Liver (tissue), 9 donors: Measurements from ENCODE around the gene GPR149. TPM values are rescaled to one million over a fixed set of nuclear protein-coding genes. Genes with fewer than 3 reads are reported as not detected.

Source experiments
- DNase-seq: peaks from one replicate; pipeline ENCODE4 v3.0.0-alpha.2; 2017; ENCODE audit warnings: low spot score
- H3K27ac ChIP-seq, 2 donors: one replicate each; pipeline ENCODE4 v1.7.0; 2013; ENCODE audit warnings: inconsistent platforms in 2 of 2, low read length in 2 of 2, control low read depth in 1 of 2, low read depth in 1 of 2, mild to moderate bottlenecking in 1 of 2
- H3K27me3 ChIP-seq, 4 donors: one replicate each; pipeline versions ENCODE4 v1.6.1 to v1.7.0; 2013; ENCODE audit warnings: low read length in 3 of 4, inconsistent platforms in 1 of 4, mild to moderate bottlenecking in 1 of 4, moderate library complexity in 1 of 4; ENCODE audit not compliant: control insufficient read depth in 4 of 4, insufficient read depth in 4 of 4
- H3K36me3 ChIP-seq, 4 donors: one replicate each; pipeline versions ENCODE4 v1.6.1 to v1.7.0; 2013; ENCODE audit warnings: low read length in 3 of 4, mild to moderate bottlenecking in 3 of 4, low read depth in 1 of 4, moderate library complexity in 1 of 4; ENCODE audit not compliant: control insufficient read depth in 4 of 4, insufficient read depth in 3 of 4
- H3K4me1 ChIP-seq, 4 donors: one replicate each; pipeline versions ENCODE4 v1.6.1 to v1.7.0; 2013; ENCODE audit warnings: low read length in 3 of 4, mild to moderate bottlenecking in 3 of 4, moderate library complexity in 1 of 4; ENCODE audit not compliant: control insufficient read depth in 4 of 4, insufficient read depth in 4 of 4
- H3K4me3 ChIP-seq, 3 donors: one replicate each; pipeline versions ENCODE4 v1.6.1 to v1.7.0; 2013; ENCODE audit warnings: low read length in 3 of 3, control low read depth in 1 of 3, low read depth in 1 of 3, mild to moderate bottlenecking in 1 of 3
- H3K9ac ChIP-seq, 2 donors: one replicate each; pipeline ENCODE4 v1.7.0; 2013; ENCODE audit warnings: low read length in 2 of 2, mild to moderate bottlenecking in 2 of 2, moderate library complexity in 2 of 2, control low read depth in 1 of 2, low read depth in 1 of 2
- H3K9me3 ChIP-seq, 4 donors: one replicate each; pipeline versions ENCODE4 v1.6.1 to v1.7.0; 2013; ENCODE audit warnings: low read length in 3 of 4; ENCODE audit not compliant: control insufficient read depth in 4 of 4
- EGR1 ChIP-seq, 2 donors: IDR thresholded peaks; 2 replicates each; pipeline ENCODE4 v1.6.1; 2016 to 2018; ENCODE audit warnings: antibody characterized with exemption in 2 of 2, low read depth in 2 of 2
- FOXA1 ChIP-seq: IDR thresholded peaks from 2 replicates; pipeline ENCODE4 v1.6.1; 2016; ENCODE audit warnings: antibody characterized with exemption
- FOXA2 ChIP-seq: IDR thresholded peaks from 2 replicates; pipeline ENCODE4 v1.6.1; 2016; ENCODE audit warnings: antibody characterized with exemption
- GABPA ChIP-seq, 2 donors: IDR thresholded peaks in 1 of 2; conservative IDR thresholded peaks in 1 of 2; 2 replicates each; pipeline ENCODE4 v1.6.1; 2016; ENCODE audit warnings: antibody characterized with exemption in 2 of 2, mild to moderate bottlenecking in 1 of 2, moderate library complexity in 1 of 2
- HNF4A ChIP-seq, 2 donors: conservative IDR thresholded peaks; 2 replicates each; pipeline ENCODE4 v1.6.1; 2016; ENCODE audit warnings: antibody characterized with exemption in 2 of 2, mild to moderate bottlenecking in 2 of 2
- HNF4G ChIP-seq: IDR thresholded peaks from 2 replicates; pipeline ENCODE4 v1.6.1; 2016; ENCODE audit warnings: antibody characterized with exemption
- JUND ChIP-seq, 2 donors: IDR thresholded peaks; 2 replicates each; pipeline ENCODE4 v1.6.1; 2016; ENCODE audit warnings: antibody characterized with exemption in 2 of 2
- NR2F2 ChIP-seq: IDR thresholded peaks from 2 replicates; pipeline ENCODE4 v1.6.1; 2016; ENCODE audit warnings: antibody characterized with exemption
- RAD21 ChIP-seq, 2 donors: IDR thresholded peaks; 2 replicates each; pipeline ENCODE4 v1.6.1; 2016; ENCODE audit warnings: antibody characterized with exemption in 2 of 2, mild to moderate bottlenecking in 2 of 2
- RXRA ChIP-seq, 2 donors: IDR thresholded peaks; 2 replicates each; pipeline ENCODE4 v1.6.1; 2017 to 2018; ENCODE audit warnings: antibody characterized with exemption in 2 of 2, mild to moderate bottlenecking in 1 of 2
- SP1 ChIP-seq: IDR thresholded peaks from 2 replicates; pipeline ENCODE4 v1.6.1; 2018; ENCODE audit warnings: antibody characterized with exemption, mild to moderate bottlenecking
- TAF1 ChIP-seq: conservative IDR thresholded peaks from 2 replicates; pipeline ENCODE4 v1.6.1; 2016; ENCODE audit warnings: antibody characterized with exemption, mild to moderate bottlenecking
- YY1 ChIP-seq: IDR thresholded peaks from 2 replicates; pipeline ENCODE4 v1.6.1; 2016; ENCODE audit warnings: antibody characterized with exemption, mild to moderate bottlenecking
- WGBS: extraction: QIAGEN DNeasy Blood & Tissue Kit; methylation state at CpG from one replicate; pipeline ENCODE4 v1.1.7; 2013; 5-methylcytosine and 5-hydroxymethylcytosine counted together
- polyA plus RNA-seq, 2 donors: library from polyadenylated mRNA; stranded (reverse) in 1 of 2; unstranded in 1 of 2; fragments of 200-250 nt in 1 of 2; fragments of >200 nt in 1 of 2; fragmentation: Nextera tagmentation in 1 of 2; extraction: Ambion mirVana in 1 of 2; gene quantifications; one replicate each; pipeline versions ENCODE4 v1.2.1 to v1.2.3, GENCODE V29; 2013 to 2015
- total RNA-seq, 2 donors: library from RNA; depleted of rRNA; stranded (reverse); fragments of >200 nt; gene quantifications; one replicate each; pipeline ENCODE4 v1.2.3, GENCODE V29; 2014
- TF ChIP-seq, protein P1 (sequence below): IDR thresholded peaks from 2 replicates; pipeline ENCODE4 v1.6.1; 2016; ENCODE audit warnings: antibody characterized with exemption
- TF ChIP-seq, protein P2 (sequence below): IDR thresholded peaks from 2 replicates; pipeline ENCODE4 v1.6.1; 2016; ENCODE audit warnings: antibody characterized with exemption, mild to moderate bottlenecking
- TF ChIP-seq, protein P3 (sequence below): IDR thresholded peaks from 2 replicates; pipeline ENCODE4 v1.6.1; 2016; ENCODE audit warnings: antibody characterized with exemption
- TF ChIP-seq, protein P4 (sequence below): IDR thresholded peaks from 2 replicates; pipeline ENCODE4 v1.6.1; 2016; ENCODE audit warnings: antibody characterized with exemption
- TF ChIP-seq, protein P5 (sequence below): fragments of 150-350 bp; IDR thresholded peaks from 2 replicates; pipeline ENCODE4 v1.5.1; 2017; ENCODE audit warnings: improper control_type of control experiment, low read depth, low read length; ENCODE audit not compliant: missing input control
- donor health status: healthy.
- donor health status: healthy.
- donor health status: healthy.
- donor health status: healthy.
- donor health status: healthy.

Gene GPR149
- total and polyA plus RNA-seq, 4 donors, result not detected

DNA sequence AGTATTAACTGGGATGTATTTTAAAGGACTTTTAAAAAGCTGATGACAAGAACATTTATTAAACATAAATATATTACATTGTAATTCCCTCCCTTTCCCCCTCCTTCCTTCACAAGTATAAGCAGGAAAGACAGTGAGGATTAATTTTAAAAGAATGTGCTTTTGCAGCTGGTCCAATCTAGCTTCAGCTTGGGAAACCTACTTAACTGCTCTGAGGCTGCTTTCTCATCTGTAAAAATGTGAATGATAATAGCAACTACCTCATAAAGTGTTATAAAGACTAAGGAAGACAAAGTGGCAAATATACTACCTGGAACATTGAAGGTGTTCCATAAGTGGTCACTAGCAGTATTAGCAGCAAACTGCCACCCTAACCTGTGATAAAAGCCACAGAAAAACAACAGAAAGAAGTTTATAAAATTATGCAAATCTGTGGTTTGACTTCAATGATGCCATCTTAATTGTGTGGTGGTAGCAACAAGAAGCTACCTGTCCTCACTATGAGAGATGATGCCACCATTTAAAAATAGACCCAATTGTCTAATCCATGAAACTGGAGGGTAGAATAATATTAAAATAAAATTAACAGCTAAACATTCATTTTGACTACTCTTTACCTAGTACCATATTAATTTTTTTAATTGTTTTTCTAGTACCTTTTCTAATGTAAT lies 125.7 kb downstream of the GPR149 start:
- Histone ChIP-seq H3K9me3 (no peaks in the 10 kb centered on the region), H3K4me3 (no peak overlapping the region), H3K9ac (no peak overlapping the region), H3K27me3 (no peaks in the 10 kb centered on the region), H3K4me1 (no peaks in the 10 kb centered on the region), H3K36me3 (peaks cover 5 to 72% (median 54%) of the 10 kb centered on the region in 4 donors), H3K27ac (no peak overlapping the region)
- no peak for DNase-seq
- TF ChIP-seq JUND (IDR thresholded peaks at IDR 0.05) (no peak), FOXA1 (no peak), GABPA (IDR thresholded peaks at IDR 0.05 in 1 of 2, conservative IDR thresholded peaks at IDR 0.05 in 1 of 2) (no peak), EGR1 (IDR thresholded peaks at IDR 0.05; ENCODE audit: low read depth in 2 of 2) (no peak), HNF4A (conservative IDR thresholded peaks at IDR 0.05) (no peak), RAD21 (IDR thresholded peaks at IDR 0.05) (no peak), HNF4G (no peak), SP1 (no peak), TAF1 (no peak), YY1 (no peak), FOXA2 (no peak), NR2F2 (no peak)
- TF ChIP-seq, protein P1, sequence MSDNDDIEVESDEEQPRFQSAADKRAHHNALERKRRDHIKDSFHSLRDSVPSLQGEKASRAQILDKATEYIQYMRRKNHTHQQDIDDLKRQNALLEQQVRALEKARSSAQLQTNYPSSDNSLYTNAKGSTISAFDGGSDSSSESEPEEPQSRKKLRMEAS, result no peak
- TF ChIP-seq, protein P2, sequence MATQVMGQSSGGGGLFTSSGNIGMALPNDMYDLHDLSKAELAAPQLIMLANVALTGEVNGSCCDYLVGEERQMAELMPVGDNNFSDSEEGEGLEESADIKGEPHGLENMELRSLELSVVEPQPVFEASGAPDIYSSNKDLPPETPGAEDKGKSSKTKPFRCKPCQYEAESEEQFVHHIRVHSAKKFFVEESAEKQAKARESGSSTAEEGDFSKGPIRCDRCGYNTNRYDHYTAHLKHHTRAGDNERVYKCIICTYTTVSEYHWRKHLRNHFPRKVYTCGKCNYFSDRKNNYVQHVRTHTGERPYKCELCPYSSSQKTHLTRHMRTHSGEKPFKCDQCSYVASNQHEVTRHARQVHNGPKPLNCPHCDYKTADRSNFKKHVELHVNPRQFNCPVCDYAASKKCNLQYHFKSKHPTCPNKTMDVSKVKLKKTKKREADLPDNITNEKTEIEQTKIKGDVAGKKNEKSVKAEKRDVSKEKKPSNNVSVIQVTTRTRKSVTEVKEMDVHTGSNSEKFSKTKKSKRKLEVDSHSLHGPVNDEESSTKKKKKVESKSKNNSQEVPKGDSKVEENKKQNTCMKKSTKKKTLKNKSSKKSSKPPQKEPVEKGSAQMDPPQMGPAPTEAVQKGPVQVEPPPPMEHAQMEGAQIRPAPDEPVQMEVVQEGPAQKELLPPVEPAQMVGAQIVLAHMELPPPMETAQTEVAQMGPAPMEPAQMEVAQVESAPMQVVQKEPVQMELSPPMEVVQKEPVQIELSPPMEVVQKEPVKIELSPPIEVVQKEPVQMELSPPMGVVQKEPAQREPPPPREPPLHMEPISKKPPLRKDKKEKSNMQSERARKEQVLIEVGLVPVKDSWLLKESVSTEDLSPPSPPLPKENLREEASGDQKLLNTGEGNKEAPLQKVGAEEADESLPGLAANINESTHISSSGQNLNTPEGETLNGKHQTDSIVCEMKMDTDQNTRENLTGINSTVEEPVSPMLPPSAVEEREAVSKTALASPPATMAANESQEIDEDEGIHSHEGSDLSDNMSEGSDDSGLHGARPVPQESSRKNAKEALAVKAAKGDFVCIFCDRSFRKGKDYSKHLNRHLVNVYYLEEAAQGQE, result no peak
- TF ChIP-seq, protein P3, sequence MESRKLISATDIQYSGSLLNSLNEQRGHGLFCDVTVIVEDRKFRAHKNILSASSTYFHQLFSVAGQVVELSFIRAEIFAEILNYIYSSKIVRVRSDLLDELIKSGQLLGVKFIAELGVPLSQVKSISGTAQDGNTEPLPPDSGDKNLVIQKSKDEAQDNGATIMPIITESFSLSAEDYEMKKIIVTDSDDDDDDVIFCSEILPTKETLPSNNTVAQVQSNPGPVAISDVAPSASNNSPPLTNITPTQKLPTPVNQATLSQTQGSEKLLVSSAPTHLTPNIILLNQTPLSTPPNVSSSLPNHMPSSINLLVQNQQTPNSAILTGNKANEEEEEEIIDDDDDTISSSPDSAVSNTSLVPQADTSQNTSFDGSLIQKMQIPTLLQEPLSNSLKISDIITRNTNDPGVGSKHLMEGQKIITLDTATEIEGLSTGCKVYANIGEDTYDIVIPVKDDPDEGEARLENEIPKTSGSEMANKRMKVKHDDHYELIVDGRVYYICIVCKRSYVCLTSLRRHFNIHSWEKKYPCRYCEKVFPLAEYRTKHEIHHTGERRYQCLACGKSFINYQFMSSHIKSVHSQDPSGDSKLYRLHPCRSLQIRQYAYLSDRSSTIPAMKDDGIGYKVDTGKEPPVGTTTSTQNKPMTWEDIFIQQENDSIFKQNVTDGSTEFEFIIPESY, result no peak
- TF ChIP-seq, protein P4, sequence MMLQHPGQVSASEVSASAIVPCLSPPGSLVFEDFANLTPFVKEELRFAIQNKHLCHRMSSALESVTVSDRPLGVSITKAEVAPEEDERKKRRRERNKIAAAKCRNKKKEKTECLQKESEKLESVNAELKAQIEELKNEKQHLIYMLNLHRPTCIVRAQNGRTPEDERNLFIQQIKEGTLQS, result no peak

DNA sequence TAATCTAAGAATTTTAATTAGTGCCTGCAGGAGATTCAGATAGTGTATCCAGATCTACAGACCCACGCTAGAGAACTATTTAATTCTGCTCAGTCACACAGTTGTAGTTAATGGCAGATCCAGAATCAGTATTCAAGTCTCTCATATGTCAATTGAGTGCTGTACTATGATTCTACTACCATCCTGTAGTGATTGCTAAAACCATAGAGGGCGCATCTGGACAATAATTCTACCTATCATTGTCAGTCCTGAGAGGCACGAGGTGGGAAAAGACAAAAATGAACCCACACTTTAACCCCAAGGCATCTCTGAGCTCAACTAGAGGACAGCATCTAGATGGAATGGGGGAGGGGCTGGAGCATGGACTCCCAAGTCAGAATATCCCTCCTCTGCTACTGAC lies 128.4 kb downstream of the GPR149 start:
- H3K27me3 ChIP-seq, result no peaks in the 10 kb centered on the region
- 96% methylated on average over 3 of the region's 3 CpGs for WGBS
- no peak overlapping the region for H3K27ac ChIP-seq
- TF ChIP-seq, protein P1, result no peak
- TF ChIP-seq YY1 (no peak), TAF1 (no peak), NR2F2 (no peak), FOXA2 (no peak), RXRA (IDR thresholded peaks at IDR 0.05) (no peak)
- TF ChIP-seq, protein P5, sequence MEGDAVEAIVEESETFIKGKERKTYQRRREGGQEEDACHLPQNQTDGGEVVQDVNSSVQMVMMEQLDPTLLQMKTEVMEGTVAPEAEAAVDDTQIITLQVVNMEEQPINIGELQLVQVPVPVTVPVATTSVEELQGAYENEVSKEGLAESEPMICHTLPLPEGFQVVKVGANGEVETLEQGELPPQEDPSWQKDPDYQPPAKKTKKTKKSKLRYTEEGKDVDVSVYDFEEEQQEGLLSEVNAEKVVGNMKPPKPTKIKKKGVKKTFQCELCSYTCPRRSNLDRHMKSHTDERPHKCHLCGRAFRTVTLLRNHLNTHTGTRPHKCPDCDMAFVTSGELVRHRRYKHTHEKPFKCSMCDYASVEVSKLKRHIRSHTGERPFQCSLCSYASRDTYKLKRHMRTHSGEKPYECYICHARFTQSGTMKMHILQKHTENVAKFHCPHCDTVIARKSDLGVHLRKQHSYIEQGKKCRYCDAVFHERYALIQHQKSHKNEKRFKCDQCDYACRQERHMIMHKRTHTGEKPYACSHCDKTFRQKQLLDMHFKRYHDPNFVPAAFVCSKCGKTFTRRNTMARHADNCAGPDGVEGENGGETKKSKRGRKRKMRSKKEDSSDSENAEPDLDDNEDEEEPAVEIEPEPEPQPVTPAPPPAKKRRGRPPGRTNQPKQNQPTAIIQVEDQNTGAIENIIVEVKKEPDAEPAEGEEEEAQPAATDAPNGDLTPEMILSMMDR, result no peak
- H3K36me3 ChIP-seq, result peaks cover 10 to 71% (median 59%) of the 10 kb centered on the region in 4 donors
- no peak overlapping the region for H3K4me3 ChIP-seq
- no peaks in the 10 kb centered on the region for H3K9me3 ChIP-seq
- no peak for DNase-seq
- H3K4me1 ChIP-seq, result no peaks in the 10 kb centered on the region
- no peak overlapping the region for H3K9ac ChIP-seq
